GM10847 (cell line): ENCODE measurements around the gene STPG1.

Experiments used
- POLR2A ChIP-seq: IDR thresholded peaks from 2 replicates; pipeline ENCODE4 v1.6.1; 2011; ENCODE audit not compliant: insufficient read length; ENCODE audit errors: extremely low read depth

Gene STPG1

DNA sequence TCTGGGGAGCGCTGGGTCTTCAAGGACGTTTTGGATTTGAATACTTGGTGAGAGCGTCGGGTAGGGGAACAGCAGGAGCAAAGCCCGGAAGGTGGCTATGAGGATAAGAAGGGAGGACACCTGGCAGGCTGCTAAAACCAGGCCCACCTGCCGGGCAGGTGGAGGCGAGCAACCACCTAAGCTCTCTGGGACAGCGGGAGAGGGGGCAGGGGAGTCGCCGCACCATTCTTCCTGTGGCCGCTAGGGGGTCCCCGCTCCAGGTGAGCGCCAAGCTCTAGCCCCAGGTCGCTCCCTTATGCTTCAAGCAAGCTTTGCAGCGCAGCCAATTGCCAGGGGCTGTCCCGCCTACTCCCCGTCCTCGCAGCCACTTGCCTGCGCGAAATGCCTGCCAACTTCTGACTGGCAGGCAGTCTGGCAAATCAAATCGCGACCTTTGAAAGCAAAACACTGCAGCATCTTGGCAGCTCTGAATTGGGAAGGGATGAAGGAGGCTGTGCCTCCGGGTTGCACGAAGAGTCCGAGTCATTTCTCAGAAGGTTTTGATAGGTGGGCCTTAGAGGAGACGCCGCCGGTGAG, 1.8 kb upstream of the STPG1 start, which contains the start of gene NIPAL3:
NIPAL3 (plus strand) TSS at position 469 of the 576 bp plus-strand sequence. CDS start 3,746 bp downstream, outside the sequence.
- no peak for TF ChIP-seq POLR2A

DNA sequence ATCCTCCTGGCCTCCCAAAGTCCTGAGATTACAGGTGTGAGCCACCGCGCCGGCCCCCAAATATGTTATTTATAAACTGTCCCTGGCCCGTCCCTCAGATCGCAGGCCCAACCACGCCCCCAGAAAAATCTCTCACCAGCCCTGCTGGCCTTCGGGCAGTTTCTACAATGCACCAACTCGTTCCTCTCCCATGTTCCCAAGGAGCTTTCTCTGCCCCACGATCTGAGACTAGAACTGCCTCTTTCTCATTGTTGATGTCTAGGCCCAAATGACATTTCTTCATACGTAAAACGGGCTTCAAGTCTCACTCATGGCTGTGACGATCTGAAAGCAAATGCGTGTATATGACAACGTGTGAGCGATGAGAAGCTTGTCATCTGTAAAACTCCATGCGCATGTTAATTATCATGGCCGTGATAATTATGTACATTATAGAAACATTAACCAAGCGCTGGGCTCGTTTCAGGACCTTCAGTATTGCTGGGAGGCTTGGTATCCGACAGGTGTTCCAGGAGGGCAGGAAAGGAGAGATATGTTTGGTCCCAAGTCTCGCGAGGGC, 1.3 kb upstream of the STPG1 start:
- TF ChIP-seq POLR2A: no peak

DNA sequence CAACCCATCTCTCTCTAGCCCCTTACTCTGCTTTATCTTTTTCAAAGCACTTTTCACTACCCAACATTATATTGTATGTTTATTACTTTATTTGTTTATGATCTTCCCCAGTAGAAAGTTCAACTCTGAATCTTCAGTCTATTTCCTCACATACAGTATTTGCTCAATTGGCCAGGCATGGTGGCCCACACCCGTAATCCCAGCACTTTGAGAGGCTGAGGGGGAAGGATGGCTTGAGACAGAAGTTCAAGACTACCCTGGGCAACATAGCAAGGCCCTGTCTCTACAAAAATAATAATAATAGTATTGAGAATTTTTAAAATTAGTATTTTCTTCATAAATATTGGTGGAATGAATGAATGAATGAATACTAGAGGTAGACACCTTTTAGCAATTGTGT, 1.2 kb downstream of the STPG1 start:
- no peak for TF ChIP-seq POLR2A

DNA sequence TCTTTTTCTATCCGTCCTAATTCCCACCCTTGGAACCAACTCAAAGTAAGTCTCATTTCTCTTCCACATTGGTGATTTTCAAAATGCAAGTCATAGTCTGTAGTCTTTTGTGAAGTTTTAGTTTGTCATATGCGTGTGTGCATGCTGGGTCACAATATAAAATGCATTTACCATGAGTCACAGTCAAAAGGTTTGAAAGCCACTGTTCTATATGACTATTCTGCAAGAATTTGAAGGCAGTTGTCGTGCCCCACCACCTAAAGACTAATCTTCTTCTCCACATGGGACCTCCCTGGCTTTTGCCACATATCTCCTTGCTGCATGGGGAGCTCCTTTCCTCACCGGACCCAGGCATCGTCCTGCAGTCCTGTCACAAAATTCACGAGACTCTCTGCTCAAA, 1.6 kb downstream of the STPG1 start:
- no peak for TF ChIP-seq POLR2A

DNA sequence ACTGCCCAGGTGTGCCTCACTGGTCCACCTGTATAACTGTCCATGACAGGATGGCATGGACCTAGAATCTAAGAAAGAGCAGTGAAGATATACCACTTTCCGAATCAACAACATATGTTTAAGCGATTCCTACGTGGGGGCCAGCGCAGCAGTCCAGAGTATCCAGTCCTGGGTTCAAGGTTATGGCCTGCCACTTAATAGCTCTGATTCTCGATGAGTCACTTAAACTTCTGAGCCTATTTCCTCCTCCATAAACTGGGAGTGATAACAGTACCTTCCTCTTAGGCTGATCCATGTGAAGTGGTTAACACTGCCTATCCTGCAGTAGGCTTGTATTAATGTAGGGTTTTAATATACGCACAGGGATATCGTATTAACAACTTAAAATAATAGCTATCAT, 2.8 kb downstream of the STPG1 start:
- no peak for TF ChIP-seq POLR2A

DNA sequence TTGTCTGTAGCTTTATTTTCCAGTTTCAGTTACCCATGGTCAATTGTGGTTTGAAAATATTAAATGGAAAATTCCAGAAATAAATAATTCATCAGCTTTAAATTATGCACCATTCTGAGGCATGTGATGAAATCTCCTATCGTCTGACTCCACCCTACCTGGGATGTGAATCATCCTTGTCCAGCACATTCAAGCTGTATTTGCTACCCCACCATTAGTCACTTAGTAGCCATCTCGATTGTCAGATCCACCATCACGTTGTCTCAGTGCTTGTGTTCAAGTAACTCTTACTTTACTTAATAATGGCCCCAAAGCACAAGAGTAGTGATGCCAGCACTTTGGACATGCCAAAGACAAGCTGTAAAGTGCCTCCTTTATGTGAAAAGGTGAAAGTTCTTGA, 4.0 kb downstream of the STPG1 start:
- no peak for TF ChIP-seq POLR2A

DNA sequence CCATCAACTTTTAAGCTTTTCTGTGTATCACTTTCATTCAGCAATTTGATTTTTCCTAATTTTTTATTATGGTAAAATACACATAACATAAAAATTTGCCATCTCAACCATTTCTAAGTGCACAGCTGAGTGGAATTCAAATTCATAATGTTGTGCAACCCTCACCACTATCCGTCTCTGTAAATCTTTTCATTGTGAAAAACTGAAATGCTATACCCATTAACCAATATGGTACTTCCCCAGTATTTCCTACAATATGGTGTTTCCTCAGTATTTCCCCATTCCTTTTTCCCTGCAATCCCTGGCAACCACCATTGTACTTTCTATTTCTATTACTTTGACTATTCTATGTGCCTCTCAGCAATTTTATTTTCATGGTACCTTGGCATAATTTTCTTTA, 6.8 kb downstream of the STPG1 start:
- no peak for TF ChIP-seq POLR2A

DNA sequence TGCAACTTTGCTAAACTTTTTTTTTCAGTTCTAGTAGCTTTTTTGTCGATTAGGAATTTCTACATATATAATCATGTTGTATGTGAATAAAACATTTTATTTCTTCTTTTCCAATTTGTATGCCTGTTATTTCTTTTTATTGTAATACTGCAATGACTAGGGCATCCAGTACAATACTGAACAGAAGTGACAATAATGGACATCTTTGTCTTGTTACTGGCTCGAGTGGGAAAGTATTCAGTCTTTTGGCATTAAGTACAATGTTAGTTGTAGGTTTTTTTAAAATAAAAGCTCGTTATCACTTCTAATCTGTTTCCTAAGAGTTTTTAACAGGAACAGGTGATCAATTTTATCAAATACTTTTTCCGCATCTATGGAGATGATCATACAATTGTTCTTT, 9.8 kb downstream of the STPG1 start:
- TF ChIP-seq POLR2A: no peak

DNA sequence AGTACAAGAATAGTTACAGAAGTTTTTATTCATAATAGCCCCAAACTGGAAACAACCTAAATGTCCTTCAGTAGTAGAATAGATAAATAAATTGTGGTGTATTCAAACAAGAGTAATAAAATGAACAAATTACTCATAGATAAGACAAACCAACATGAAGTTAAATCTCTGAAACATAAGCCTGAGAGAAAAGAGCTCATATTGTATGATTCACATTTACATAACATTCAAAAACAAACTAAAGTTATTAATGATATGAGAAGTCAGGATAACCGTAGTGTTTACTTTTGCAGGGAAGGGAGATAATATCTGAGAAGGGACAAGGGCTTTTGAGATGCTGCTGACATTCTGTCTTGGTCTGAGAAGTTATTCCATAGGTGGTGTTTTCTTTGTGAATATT, 13.5 kb downstream of the STPG1 start:
- TF ChIP-seq POLR2A: no peak

DNA sequence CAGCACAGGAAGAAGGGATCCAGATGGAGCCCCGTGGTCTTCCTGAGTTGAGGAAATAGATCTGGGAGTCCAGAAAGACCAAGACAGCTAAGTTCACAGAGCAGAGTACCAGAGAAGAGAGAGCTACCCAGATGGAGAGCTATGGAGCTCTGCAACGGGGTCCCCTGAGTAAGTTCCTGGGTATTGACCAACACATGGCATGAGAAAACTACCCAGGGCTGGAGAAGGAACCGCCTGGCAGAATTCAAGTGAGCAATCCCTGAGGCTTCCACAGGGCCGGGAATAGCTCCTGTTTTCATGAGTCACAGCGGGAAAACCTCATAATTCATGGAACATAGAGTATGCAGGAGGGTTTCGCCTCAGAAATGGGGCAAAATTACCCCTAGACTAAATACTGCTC, 19.7 kb downstream of the STPG1 start:
- TF ChIP-seq POLR2A: no peak

DNA sequence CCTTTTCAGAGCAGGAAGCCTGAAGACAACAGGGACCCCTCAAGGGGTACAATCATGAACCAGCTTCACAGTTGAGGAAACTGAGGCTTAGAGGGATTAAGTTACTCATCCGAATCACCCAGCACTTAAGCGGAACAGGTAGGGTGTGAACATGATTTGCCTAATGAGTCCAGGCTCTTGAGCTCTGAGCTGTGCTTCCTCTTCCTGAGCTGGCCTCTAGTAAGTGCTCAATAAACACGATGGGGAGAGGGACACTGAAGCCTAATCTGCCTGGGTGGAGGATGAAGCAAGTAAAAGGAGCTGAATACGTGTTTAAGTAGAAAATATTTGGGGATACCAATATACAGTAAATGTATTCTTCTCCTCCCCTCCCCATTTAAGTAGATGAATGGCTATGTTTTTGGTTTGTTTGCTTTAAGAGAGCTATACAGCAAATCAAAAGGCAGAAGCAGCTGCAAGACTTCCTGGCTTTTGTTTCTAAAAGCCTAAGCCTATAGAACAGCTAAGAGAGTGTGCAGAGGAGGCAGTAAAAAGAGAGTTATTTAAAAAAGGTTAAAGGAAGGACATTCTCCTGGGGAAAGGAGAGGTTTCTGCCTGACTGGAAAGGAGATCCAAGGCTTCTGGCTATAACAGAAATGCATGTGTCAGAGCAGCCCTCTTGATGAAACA, 20.5 kb downstream of the STPG1 start:
- no peak for TF ChIP-seq POLR2A

DNA sequence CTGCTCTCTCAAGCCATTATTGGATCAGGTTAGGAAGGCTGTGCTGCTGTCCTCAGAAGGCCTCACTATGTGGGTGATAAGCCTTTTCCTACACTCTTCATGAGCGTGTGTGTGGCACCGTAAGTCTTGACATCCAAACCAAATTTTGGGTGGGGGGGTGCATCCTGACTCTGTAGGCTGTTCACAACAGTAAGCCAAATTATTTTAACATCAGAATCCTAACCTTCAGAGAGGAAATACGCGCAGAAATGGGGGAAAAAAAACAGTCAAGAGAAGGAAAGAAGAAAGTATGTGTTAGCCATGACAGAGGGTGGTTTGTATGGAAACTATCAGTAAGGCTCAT, 21.0 kb downstream of the STPG1 start:
- no peak for TF ChIP-seq POLR2A

DNA sequence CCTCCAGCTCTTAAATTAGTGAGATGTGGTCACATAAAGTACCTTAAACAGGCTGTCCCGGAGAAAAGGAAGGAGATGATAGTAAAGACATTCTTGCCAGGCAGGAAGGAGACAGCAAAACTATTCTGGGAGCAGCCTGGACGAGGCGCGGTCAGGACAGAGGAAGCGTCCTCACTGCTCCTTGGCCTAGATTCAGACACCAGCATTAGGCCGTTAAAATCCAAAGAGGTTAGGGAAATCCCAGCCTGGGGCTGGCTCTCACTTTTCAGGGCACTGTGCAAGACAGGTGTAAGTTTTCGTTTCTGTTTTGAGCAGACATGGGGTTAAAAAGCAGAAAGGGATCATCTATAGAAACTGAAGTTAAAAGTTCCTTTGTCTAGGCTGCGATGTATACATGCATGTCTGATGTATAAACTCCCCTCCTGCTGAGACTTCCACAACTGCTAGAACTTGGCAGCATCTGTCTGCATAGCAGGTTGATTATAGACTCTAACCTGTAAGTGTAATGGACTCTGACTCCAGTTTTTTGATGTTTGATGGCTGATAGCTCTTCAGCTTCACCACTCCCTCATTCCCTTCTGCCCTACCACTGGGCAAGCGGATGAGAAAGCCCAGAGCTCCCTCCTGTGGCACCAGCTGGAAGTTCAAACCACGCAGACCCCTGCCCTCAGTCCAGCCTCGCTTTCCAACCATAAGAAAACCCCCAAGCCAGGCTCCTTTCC, 21.5 kb downstream of the STPG1 start:
- TF ChIP-seq POLR2A: no peak

DNA sequence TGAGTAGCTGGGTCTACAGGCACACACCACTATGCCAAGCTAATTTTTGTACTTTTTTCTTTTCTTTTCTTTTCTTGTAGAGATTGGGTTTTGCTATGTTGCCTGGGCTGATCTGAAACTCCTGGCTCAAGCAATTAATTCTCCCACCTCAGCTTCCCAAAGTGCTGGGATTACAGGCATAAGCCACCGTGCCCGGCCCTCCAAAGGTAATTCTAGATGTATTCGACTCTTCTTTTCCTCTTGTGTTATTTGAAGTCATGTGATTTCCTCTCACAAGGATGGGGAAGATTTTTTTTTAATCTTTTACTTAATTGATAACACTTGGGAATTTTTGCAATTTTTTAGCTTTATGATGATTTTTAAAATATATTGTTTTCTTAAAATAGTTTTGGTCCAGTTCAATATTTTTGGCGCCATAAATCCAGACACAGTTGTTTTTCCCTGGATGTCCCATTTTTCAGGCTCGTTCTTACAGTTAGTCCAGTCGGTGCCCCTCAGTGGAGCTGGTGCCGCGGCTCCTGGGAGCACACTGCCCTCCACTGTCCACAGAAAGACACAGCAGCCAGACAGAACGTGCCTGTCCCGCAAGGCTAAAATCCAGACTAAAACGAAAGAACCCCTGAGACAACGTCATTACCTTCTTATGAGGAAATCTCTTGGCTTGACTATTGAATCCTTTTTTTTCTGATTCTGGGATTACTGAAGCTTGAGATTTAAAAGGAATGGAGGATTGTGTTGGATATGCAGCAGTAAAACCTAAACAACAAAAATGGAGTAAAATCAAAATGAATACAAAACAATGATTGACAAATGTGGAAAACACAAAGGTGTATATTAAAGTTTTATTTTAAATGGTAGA, 22.4 kb downstream of the STPG1 start:
- TF ChIP-seq POLR2A: no peak

DNA sequence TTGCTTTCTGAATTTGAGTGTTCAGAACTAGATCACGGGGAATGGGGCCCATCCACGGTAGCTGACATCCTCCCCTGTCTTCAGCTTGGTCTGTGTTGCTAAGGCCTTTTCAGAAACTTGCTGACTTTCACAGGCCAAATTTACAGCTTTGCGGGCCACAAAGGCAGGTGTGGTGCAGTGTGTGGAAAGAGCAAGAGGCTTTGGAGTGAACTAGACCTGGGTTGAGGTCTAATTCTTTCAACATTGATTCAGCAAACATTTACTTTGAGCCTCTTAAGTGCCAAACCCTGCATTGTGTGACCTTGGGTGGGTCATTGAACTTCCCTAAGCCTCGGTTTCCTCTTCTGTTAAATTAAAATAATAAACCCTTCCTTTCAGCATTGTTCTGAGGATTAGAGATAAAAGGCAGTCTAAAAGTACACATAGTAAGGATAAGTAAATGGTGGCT, 24.3 kb downstream of the STPG1 start:
- no peak for TF ChIP-seq POLR2A

DNA sequence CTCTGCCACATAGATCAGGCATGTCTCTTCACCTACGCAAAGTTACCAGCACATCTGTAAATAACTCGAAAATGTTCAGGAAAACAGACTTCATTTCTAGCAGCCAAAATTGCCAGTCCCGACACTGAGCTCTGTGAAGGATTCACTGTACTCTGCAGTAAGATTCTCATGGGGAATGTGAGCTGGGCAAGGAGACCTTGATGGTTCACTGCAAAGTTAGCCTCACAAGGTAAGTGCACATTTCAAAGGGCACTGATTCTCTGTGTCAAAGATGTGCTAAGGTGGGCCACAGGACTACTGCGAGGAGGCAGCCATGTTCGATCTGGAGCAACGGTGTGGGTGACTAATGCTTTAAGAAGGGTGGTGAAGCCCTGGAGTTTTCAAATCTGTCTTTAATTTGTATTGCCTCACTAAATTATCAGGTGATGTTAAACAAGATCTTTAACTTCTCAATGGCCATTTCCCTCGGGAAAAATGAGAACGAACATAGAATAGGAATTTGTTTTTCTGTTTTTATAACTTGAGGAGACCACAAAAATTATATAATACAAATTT, 25.2 kb downstream of the STPG1 start:
- TF ChIP-seq POLR2A: no peak
